Measurements from ENCODE around the gene CAND1.

GRCh38 chr12:67352682-67353081 lies 83.5 kb downstream of the CAND1 start:
- no peak for TF ChIP-seq CTCF (conservative IDR thresholded peaks at IDR 0.05; ENCODE audit: low read length)
- no peak for TF ChIP-seq EZH2phosphoT487 (IDR thresholded peaks at IDR 0.05; ENCODE audit: borderline replicate concordance)
